Measurements from ENCODE around the gene DIP2C. TPM values are rescaled to one million over a fixed set of nuclear protein-coding genes. Genes with fewer than 3 reads are reported as not detected.

The DIP2C gene
- polyA plus RNA-seq, 3 donors: 4.4 to 15.1 (median 10.0) TPM

Other genes with a start within 250 kb of the DIP2C start
- 10 to 100 TPM in 1 of 3 donors, 1 to 10 TPM in 2; 7.5 to 15.4 (median 8.8) TPM for gene LARP4B, start 242.0 kb upstream of the DIP2C start, polyA plus RNA-seq

Measured in adipose tissue (tissue), 3 donors.